Thoracic aorta (tissue), 2 donors: Measurements from ENCODE around the gene HDAC4. TPM values are rescaled to one million over a fixed set of nuclear protein-coding genes. Genes with fewer than 3 reads are reported as not detected.

Experiments used
- ATAC-seq: fragments of 150-250 bp; one replicate; pipeline ENCODE4 v1.8.0; 2017; ENCODE audit warnings: low read depth; ENCODE audit not compliant: insufficient number of reproducible peaks, low FRiP score
- DNase-seq: peaks from one replicate; pipeline ENCODE4 v3.0.0-alpha.2; 2020; ENCODE audit warnings: low spot score
- H3K27ac ChIP-seq, 2 donors: fragments of 200-600 bp; sonication (generic); 1 replicate in 1 of 2; 2 replicates in 1 of 2; pipeline ENCODE4 v1.5.1; 2016; ENCODE audit warnings: mild to moderate bottlenecking in 2 of 2, moderate library complexity in 2 of 2
- H3K27me3 ChIP-seq: fragments of 200-600 bp; sonication (generic); replicated peaks from 2 replicates; pipeline ENCODE4 v1.6.0; 2016; ENCODE audit warnings: mild to moderate bottlenecking; ENCODE audit not compliant: insufficient read depth
- H3K36me3 ChIP-seq: fragments of 200-600 bp; sonication (generic); one replicate; pipeline ENCODE4 v1.5.1; 2016
- H3K4me1 ChIP-seq, 2 donors: fragments of 200-600 bp; sonication (generic); 1 replicate in 1 of 2; 2 replicates in 1 of 2; pipeline versions ENCODE4 v1.5.1 to v1.6.0; 2016; ENCODE audit warnings: low read depth in 2 of 2, mild to moderate bottlenecking in 1 of 2; ENCODE audit not compliant: control insufficient read depth in 1 of 2
- H3K4me3 ChIP-seq: fragments of 200-600 bp; sonication (generic); 2 replicates; pipeline ENCODE4 v1.5.1; 2016; ENCODE audit warnings: mild to moderate bottlenecking
- H3K9me3 ChIP-seq: fragments of 200-600 bp; sonication (generic); 2 replicates; pipeline ENCODE4 v1.5.1; 2016
- total RNA-seq, 2 donors: library from RNA; depleted of rRNA; stranded (reverse); fragments of >200 nt; gene quantifications; one replicate each; pipeline versions ENCODE4 v1.1.0 to v1.2.3, GENCODE V29; 2016
- TF ChIP-seq, protein P1 (sequence below): fragments of 200-600 bp; sonication (generic); IDR thresholded peaks from one replicate; pipeline ENCODE4 v1.5.1; 2019; ENCODE audit warnings: antibody characterized with exemption

Gene HDAC4
- total RNA-seq, 2 donors from 2014 or later, result 79.2 to 163 TPM

DNA sequence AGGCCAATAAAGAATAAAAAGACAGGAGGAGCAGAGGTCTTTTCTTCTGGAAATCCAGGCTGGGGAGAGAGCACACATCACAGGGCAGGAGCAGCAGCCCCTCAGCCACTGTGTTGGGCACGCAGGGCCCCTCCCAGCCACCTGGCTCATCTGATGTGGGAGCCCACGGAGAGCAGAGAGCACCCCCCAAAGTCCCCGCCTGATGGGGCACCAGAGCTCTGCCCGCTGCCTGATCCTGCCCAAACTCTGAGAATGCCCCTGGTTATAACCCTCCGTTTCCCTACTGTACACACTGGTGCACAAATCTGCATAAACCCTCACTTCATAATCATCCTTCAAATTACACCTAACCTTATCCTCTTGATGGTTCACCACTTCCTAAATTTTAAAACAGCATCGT is 111.3 kb downstream of the HDAC4 start:
- Histone ChIP-seq H3K9me3 (no peaks in the 10 kb centered on the region), H3K27ac (peak overlapping the region; percentile 6 to 84), H3K36me3 (no peaks in the 10 kb centered on the region), H3K4me3 (no peak overlapping the region), H3K27me3 (no peaks in the 10 kb centered on the region), H3K4me1 (peaks cover 28 to 49% of the 10 kb centered on the region in 2 donors)
- ATAC-seq (no peak), DNase-seq (no peak)
- TF ChIP-seq, protein P1, sequence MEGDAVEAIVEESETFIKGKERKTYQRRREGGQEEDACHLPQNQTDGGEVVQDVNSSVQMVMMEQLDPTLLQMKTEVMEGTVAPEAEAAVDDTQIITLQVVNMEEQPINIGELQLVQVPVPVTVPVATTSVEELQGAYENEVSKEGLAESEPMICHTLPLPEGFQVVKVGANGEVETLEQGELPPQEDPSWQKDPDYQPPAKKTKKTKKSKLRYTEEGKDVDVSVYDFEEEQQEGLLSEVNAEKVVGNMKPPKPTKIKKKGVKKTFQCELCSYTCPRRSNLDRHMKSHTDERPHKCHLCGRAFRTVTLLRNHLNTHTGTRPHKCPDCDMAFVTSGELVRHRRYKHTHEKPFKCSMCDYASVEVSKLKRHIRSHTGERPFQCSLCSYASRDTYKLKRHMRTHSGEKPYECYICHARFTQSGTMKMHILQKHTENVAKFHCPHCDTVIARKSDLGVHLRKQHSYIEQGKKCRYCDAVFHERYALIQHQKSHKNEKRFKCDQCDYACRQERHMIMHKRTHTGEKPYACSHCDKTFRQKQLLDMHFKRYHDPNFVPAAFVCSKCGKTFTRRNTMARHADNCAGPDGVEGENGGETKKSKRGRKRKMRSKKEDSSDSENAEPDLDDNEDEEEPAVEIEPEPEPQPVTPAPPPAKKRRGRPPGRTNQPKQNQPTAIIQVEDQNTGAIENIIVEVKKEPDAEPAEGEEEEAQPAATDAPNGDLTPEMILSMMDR, result no peak

DNA sequence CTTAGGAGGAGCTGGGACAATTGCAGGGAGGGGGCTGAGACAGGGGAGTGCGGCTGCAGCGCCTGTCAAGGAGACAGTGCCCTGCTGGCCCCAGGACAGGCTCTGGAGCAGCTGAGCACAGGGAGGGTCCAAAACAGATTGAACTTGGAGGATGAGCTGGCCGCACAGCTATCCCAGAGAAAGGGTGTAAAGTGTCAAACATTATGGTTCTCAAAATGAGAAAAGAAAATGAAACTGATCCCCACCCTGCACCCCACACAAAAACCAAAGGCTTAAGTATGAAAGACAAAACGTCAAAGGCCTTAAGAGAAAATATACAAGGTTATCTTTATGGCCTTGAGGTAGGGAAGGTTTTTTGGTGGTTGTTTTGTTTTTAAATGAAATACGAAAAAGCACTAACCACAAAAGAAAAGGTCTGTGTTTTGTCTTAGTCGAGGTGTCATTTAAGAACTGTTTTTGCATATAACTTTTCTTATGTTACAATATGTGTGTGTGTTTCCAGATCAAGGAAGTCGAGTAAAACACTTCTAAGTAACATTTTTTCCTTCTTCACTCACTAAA is 111.8 kb downstream of the HDAC4 start:
- Histone ChIP-seq H3K27me3 (no peaks in the 10 kb centered on the region), H3K4me1 (peaks cover 28 to 49% of the 10 kb centered on the region in 2 donors), H3K27ac (peak overlapping the region; percentile 6 to 84), H3K9me3 (no peaks in the 10 kb centered on the region), H3K36me3 (no peaks in the 10 kb centered on the region), H3K4me3 (no peak overlapping the region)
- ATAC-seq, result no peak
- TF ChIP-seq, protein P1, result no peak
- no peak for DNase-seq

- Histone ChIP-seq H3K9me3 (no peaks in the 10 kb centered on the region), H3K27me3 (no peaks in the 10 kb centered on the region), H3K27ac (no peak overlapping the region), H3K4me1 (peaks cover 28 to 49% of the 10 kb centered on the region in 2 donors), H3K36me3 (no peaks in the 10 kb centered on the region), H3K4me3 (no peak overlapping the region)
- DNase-seq (no peak), ATAC-seq (no peak)
- TF ChIP-seq, protein P1, result no peak
Measured at GRCh38 chr2:239288237-239288636, 112.6 kb downstream of the HDAC4 start.

DNA sequence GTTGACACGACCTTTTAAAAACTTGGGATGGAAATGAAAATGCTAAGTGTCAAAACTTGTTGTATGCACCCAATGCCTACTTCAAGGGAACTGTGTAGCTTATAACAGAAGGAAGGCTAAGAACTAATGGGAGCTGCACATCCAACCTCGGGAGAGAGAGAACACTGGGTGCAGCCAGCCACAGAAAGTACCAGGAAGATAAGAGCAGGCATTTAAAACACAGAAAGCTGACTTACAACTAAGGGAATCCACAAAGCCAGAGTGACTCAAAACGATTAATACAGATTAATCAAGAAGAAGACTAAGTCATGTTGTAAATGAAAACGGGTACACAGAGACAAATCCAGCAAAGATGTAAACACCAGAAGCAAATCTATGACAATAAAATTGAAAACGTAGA is 113.4 kb downstream of the HDAC4 start:
- Histone ChIP-seq H3K4me1 (peaks cover 28 to 47% of the 10 kb centered on the region in 2 donors), H3K27me3 (no peaks in the 10 kb centered on the region), H3K27ac (no peak overlapping the region), H3K4me3 (no peak overlapping the region), H3K36me3 (no peaks in the 10 kb centered on the region), H3K9me3 (no peaks in the 10 kb centered on the region)
- DNase-seq, result no peak
- no peak for ATAC-seq
- TF ChIP-seq, protein P1, result no peak

DNA sequence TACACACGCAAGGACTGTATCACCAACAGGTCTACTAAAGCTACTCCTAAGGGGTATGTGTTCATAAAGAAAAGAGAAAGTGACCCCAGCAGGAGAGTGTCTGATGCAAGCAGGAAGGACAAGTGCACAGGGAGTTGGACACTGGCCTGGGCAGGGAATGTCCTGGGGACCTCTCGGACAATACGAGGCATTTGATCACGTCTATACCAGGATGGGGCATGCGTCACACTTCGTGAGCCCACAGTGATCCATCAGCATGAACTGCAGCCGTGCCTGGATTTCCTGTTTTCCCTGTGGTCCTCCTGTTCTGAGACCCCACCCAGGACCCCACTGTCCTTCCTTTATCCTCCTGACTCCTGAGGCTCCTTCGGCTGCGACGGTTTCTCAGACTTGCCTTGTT is 113.9 kb downstream of the HDAC4 start:
- TF ChIP-seq, protein P1, result no peak
- H3K4me1 ChIP-seq, result peaks cover 27 to 42% of the 10 kb centered on the region in 2 donors
- no peak for DNase-seq
- H3K27me3 ChIP-seq, result no peaks in the 10 kb centered on the region
- H3K27ac ChIP-seq, result no peak overlapping the region
- ATAC-seq, result no peak
- H3K9me3 ChIP-seq, result no peaks in the 10 kb centered on the region
- H3K36me3 ChIP-seq, result no peaks in the 10 kb centered on the region
- no peak overlapping the region for H3K4me3 ChIP-seq
